HepG2 (cell line): ENCODE measurements around the gene GPER1. TPM values are rescaled to one million over a fixed set of nuclear protein-coding genes. Genes with fewer than 3 reads are reported as not detected.

Experiments
- DNMT1 ChIP-seq: sonication (generic); formaldehyde crosslinking; IDR thresholded peaks from 2 replicates; pipeline ENCODE4 v1.5.1; 2020; ENCODE audit warnings: mild to moderate bottlenecking, missing genetic modification reagents
- MAZ ChIP-seq, 2 experiments: sonication (generic) in 1 of 2; formaldehyde crosslinking in 1 of 2; IDR thresholded peaks; 2 replicates each; pipeline versions ENCODE4 v1.5.0 to v1.6.1; 2012 to 2020; ENCODE audit warnings: low read depth in 2 of 2, mild to moderate bottlenecking in 2 of 2, borderline replicate concordance in 1 of 2, improper control_type of control experiment in 1 of 2, low read length in 1 of 2, missing genetic modification reagents in 1 of 2, moderate library complexity in 1 of 2
- MYNN ChIP-seq: sonication (generic); formaldehyde crosslinking; IDR thresholded peaks from 2 replicates; pipeline ENCODE4 v1.4.0; 2020; ENCODE audit warnings: mild to moderate bottlenecking, low read depth, missing genetic modification reagents
- NFATC3 ChIP-seq: sonication (generic); formaldehyde crosslinking; IDR thresholded peaks from 2 replicates; pipeline ENCODE4 v1.5.1; 2020; ENCODE audit warnings: mild to moderate bottlenecking, missing genetic modification reagents
- RFX3 ChIP-seq: IDR thresholded peaks from 2 replicates; pipeline ENCODE4 v1.6.1; 2016; ENCODE audit warnings: missing biosample characterization, missing genetic modification reagents
- SYNCRIP ChIP-seq: fragments of 200-400 bp; formaldehyde crosslinking; IDR thresholded peaks from 2 replicates; pipeline ENCODE4 v1.6.1; 2018; ENCODE audit warnings: mild to moderate bottlenecking, low read depth, low read length; ENCODE audit not compliant: insufficient read depth
- YEATS4 ChIP-seq: sonication (generic); formaldehyde crosslinking; IDR thresholded peaks from 2 replicates; pipeline ENCODE4 v1.4.0; 2020; ENCODE audit warnings: missing genetic modification reagents, borderline replicate concordance
- ZBTB4 ChIP-seq: sonication (generic); formaldehyde crosslinking; IDR thresholded peaks from 2 replicates; pipeline ENCODE4 v1.4.0; 2020; ENCODE audit warnings: missing genetic modification reagents, mild to moderate bottlenecking, borderline replicate concordance
- ZNF138 ChIP-seq: sonication (generic); formaldehyde crosslinking; IDR thresholded peaks from 2 replicates; pipeline ENCODE4 v1.5.0; 2020; ENCODE audit warnings: mild to moderate bottlenecking, low read depth, missing genetic modification reagents
- ZNF142 ChIP-seq: sonication (generic); formaldehyde crosslinking; IDR thresholded peaks from 2 replicates; pipeline ENCODE4 v1.4.0; 2020; ENCODE audit warnings: missing genetic modification reagents
- ZNF275 ChIP-seq: sonication (generic); formaldehyde crosslinking; IDR thresholded peaks from 2 replicates; pipeline ENCODE4 v1.8.0; 2022; ENCODE audit warnings: missing genetic modification reagents, mild to moderate bottlenecking, inconsistent platforms, borderline replicate concordance
- ZNF652 ChIP-seq: IDR thresholded peaks from 2 replicates; pipeline ENCODE4 v1.6.1; 2016; ENCODE audit warnings: low read depth, borderline replicate concordance
- ZNF740 ChIP-seq: sonication (generic); formaldehyde crosslinking; IDR thresholded peaks from 2 replicates; pipeline ENCODE4 v1.4.0; 2020; ENCODE audit warnings: missing genetic modification reagents
- ZNF883 ChIP-seq: sonication (generic); formaldehyde crosslinking; IDR thresholded peaks from 2 replicates; pipeline ENCODE4 v1.5.1; 2020; ENCODE audit warnings: mild to moderate bottlenecking, missing genetic modification reagents; ENCODE audit errors: not compliant biosample characterization
- polyA plus RNA-seq, 8 experiments: library from polyadenylated mRNA; depleted of rRNA in 3 of 8; stranded (reverse) in 7 of 8; unstranded in 1 of 8; fragments of >200 nt; fragmentation: Illumina TruSeq in 4 of 8; extraction: Trizol in 4 of 8; gene quantifications; 2 replicates each; pipeline versions ENCODE4 v1.2.1 to v1.2.3, GENCODE V29; 2011 to 2016; ENCODE audit warnings: low read depth in 4 of 8, missing spikeins in 1 of 8, mixed read lengths in 1 of 8; ENCODE audit not compliant: insufficient read depth in 1 of 8
- total RNA-seq, 5 experiments: library from RNA; depleted of rRNA; stranded (reverse); fragments of >200 nt; fragmentation: Illumina TruSeq; extraction: Trizol; gene quantifications; 2 replicates each; pipeline ENCODE4 v1.2.3, GENCODE V29; 2016; ENCODE audit warnings: low read depth in 1 of 5

GPER1 gene
- total and polyA plus RNA-seq, 2 of the 13 experiments (the other 11 are each of a cell fraction or from before 2014, with no cell fraction given), result 12.7 to 19.7 TPM

GRCh38 chr7:1087952-1088920 is at the start of gene GPER1 (continued):
- TF ChIP-seq MAZ (IDR thresholded peaks at IDR 0.05; ENCODE audit: borderline replicate concordance, low read depth, low read length) (no peak; the same call in 1 of the 2 replicates), MAZ (CRISPR knock-in tag; IDR thresholded peaks at IDR 0.05; ENCODE audit: low read depth) (no peak), DNMT1 (no peak), ZBTB4 (peak; percentile 69; the same call in 1 of the 2 replicates), ZNF883 (CRISPR knock-in tag) (peak; percentile 31), ZNF275 (no peak), ZNF142 (CRISPR knock-in tag) (0 out of 2 replicates have a peak, but pooled peaks have one; percentile 72), ZNF652 (CRISPR knock-in tag) (peak; percentile 97), ZNF740 (no peak), RFX3 (CRISPR knock-in tag) (no peak), MYNN (CRISPR knock-in tag) (no peak), ZNF138 (no peak), SYNCRIP (no peak), NFATC3 (CRISPR knock-in tag) (0 out of 2 replicates have a peak, but pooled peaks have one; percentile 57), YEATS4 (CRISPR knock-in tag) (peak; percentile 34; the same call in 1 of the 2 replicates)
